SK-N-SH treated with all-trans-retinoic acid at 6 μM for 48 hours (cell line): Measurements from ENCODE around the gene IQSEC1.

Source experiments
- ATAC-seq: fragments of 200-7000 bp; cut with Tn5 transposase; 3 replicates; pipeline ENCODE4 v1.9.1; 2020; ENCODE audit warnings: mild to moderate bottlenecking, moderate library complexity
- BACH2 ChIP-seq: fragments of 250-450 bp; sonication (Bioruptor Pico); IDR thresholded peaks from 2 replicates; pipeline ENCODE4 v1.9.0; 2021; ENCODE audit warnings: mild to moderate bottlenecking, borderline replicate concordance
- CSDC2 ChIP-seq: fragments of 250-450 bp; sonication (Bioruptor Pico); IDR thresholded peaks from 2 replicates; pipeline ENCODE4 v1.5.0; 2020; ENCODE audit warnings: mild to moderate bottlenecking, moderate library complexity
- ESRRG ChIP-seq: fragments of 250-450 bp; sonication (Bioruptor Pico); IDR thresholded peaks from 2 replicates; pipeline ENCODE4 v1.6.1; 2021; ENCODE audit warnings: mild to moderate bottlenecking
- GLIS3 ChIP-seq: fragments of 250-450 bp; sonication (Bioruptor Pico); IDR thresholded peaks from 2 replicates; pipeline ENCODE4 v1.5.0; 2020; ENCODE audit warnings: mild to moderate bottlenecking, moderate library complexity
- ISL1 ChIP-seq: fragments of 250-450 bp; sonication (Bioruptor Pico); IDR thresholded peaks from 2 replicates; pipeline ENCODE4 v2.1.2; 2022; ENCODE audit warnings: mild to moderate bottlenecking, moderate library complexity
- OSR1 ChIP-seq: fragments of 250-450 bp; sonication (Bioruptor Pico); IDR thresholded peaks from 2 replicates; pipeline ENCODE4 v1.8.0; 2022; ENCODE audit warnings: moderate library complexity, mild to moderate bottlenecking, inconsistent platforms
- PPARA ChIP-seq: fragments of 250-450 bp; sonication (Bioruptor Pico); IDR thresholded peaks from 2 replicates; pipeline ENCODE4 v1.5.0; 2020; ENCODE audit warnings: mild to moderate bottlenecking, borderline replicate concordance
- RARB ChIP-seq: fragments of 250-450 bp; sonication (Bioruptor Pico); IDR thresholded peaks from 2 replicates; pipeline ENCODE4 v1.8.0; 2021; ENCODE audit warnings: mild to moderate bottlenecking, moderate library complexity
- TCF4 ChIP-seq: fragments of 250-450 bp; sonication (Bioruptor Pico); IDR thresholded peaks from 2 replicates; pipeline ENCODE4 v1.8.0; 2021; ENCODE audit warnings: mild to moderate bottlenecking, moderate library complexity, borderline replicate concordance
- TOX ChIP-seq: fragments of 250-450 bp; sonication (Bioruptor Pico); IDR thresholded peaks from 2 replicates; pipeline ENCODE4 v1.8.0; 2021; ENCODE audit warnings: mild to moderate bottlenecking, moderate library complexity, borderline replicate concordance
- ZC3H10 ChIP-seq: fragments of 250-450 bp; sonication (Bioruptor Pico); IDR thresholded peaks from 2 replicates; pipeline ENCODE4 v1.5.1; 2021; ENCODE audit warnings: mild to moderate bottlenecking, moderate library complexity
- ZFP3 ChIP-seq: fragments of 250-450 bp; sonication (Bioruptor Pico); IDR thresholded peaks from 2 replicates; pipeline ENCODE4 v1.5.0; 2020; ENCODE audit warnings: mild to moderate bottlenecking, moderate library complexity
- ZFP30 ChIP-seq: fragments of 450-650 bp; formaldehyde crosslinking; IDR thresholded peaks from 2 replicates; pipeline ENCODE4 v1.5.0; 2022; ENCODE audit warnings: mild to moderate bottlenecking, moderate library complexity
- ZNF70 ChIP-seq: fragments of 450-650 bp; formaldehyde crosslinking; IDR thresholded peaks from 2 replicates; pipeline ENCODE4 v1.5.0; 2020; ENCODE audit warnings: mild to moderate bottlenecking, moderate library complexity
- TF ChIP-seq, protein P1 (sequence below): fragments of 250-450 bp; sonication (Bioruptor Pico); IDR thresholded peaks from 2 replicates; pipeline ENCODE4 v1.5.0; 2020; ENCODE audit warnings: mild to moderate bottlenecking, moderate library complexity
- TF ChIP-seq, protein P2 (sequence below): fragments of 250-450 bp; sonication (Bioruptor Pico); IDR thresholded peaks from 2 replicates; pipeline ENCODE4 v1.8.0; 2020; ENCODE audit warnings: mild to moderate bottlenecking, moderate library complexity, borderline replicate concordance
- TF ChIP-seq, protein P3 (sequence below): fragments of 250-450 bp; sonication (Bioruptor Pico); IDR thresholded peaks from 2 replicates; pipeline ENCODE4 v1.8.0; 2021; ENCODE audit warnings: low read depth, mild to moderate bottlenecking, moderate library complexity, borderline replicate concordance
- TF ChIP-seq, protein P4 (sequence below): fragments of 250-450 bp; sonication (Bioruptor Pico); IDR thresholded peaks from 2 replicates; pipeline ENCODE4 v1.5.1; 2021; ENCODE audit warnings: mild to moderate bottlenecking, moderate library complexity

The IQSEC1 gene

DNA sequence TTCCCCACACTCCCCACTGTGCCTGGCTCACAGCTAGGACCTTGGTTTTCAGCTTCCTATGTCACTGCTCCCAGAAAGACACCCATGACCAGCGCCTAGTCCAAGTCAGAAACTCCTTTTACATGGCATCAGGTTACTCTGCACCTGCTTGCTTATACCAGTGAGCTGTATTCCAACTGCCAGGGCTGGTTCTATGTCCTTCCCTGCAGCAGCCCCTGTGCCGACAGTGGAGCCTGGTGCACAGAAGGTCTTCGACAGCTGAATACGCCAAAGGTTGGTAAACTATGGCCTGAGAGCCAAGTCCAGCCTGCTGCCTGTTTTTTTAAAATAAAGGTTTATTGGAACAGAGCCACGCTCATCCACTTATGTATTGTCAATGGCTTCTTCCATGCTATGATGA, 102.5 kb downstream of the IQSEC1 start:
- TF ChIP-seq TOX (CRISPR knock-in tag) (no peak), TCF4 (CRISPR knock-in tag) (no peak), PPARA (CRISPR knock-in tag) (no peak), ZFP3 (CRISPR knock-in tag) (no peak), ZFP30 (CRISPR knock-in tag) (no peak), ZNF70 (CRISPR knock-in tag) (no peak), ZC3H10 (no peak), GLIS3 (CRISPR knock-in tag) (no peak), CSDC2 (CRISPR knock-in tag) (no peak), RARB (no peak)
- TF ChIP-seq, protein P1, sequence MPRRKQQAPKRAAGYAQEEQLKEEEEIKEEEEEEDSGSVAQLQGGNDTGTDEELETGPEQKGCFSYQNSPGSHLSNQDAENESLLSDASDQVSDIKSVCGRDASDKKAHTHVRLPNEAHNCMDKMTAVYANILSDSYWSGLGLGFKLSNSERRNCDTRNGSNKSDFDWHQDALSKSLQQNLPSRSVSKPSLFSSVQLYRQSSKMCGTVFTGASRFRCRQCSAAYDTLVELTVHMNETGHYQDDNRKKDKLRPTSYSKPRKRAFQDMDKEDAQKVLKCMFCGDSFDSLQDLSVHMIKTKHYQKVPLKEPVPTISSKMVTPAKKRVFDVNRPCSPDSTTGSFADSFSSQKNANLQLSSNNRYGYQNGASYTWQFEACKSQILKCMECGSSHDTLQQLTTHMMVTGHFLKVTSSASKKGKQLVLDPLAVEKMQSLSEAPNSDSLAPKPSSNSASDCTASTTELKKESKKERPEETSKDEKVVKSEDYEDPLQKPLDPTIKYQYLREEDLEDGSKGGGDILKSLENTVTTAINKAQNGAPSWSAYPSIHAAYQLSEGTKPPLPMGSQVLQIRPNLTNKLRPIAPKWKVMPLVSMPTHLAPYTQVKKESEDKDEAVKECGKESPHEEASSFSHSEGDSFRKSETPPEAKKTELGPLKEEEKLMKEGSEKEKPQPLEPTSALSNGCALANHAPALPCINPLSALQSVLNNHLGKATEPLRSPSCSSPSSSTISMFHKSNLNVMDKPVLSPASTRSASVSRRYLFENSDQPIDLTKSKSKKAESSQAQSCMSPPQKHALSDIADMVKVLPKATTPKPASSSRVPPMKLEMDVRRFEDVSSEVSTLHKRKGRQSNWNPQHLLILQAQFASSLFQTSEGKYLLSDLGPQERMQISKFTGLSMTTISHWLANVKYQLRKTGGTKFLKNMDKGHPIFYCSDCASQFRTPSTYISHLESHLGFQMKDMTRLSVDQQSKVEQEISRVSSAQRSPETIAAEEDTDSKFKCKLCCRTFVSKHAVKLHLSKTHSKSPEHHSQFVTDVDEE (CRISPR knock-in tag): no peak
- no peak for ATAC-seq

DNA sequence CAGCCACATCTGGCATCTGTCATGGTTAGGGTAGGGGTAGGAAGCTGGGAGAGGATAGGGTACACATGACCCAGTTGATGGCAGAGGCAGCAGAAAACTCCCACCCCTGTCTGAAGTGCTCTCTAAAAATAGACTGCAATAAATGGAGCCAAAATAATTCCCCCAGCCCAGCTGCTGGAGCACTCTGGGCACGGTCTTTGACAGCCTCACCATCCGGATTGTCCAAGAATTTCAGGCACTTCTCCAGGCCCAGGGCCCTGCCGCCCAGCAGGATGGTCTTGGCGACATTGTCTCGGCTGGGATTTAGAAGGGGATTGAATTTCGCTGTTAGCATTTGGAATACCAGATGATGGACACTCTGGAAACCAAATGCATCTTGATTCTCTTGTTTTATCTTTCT, 103.7 kb downstream of the IQSEC1 start:
- TF ChIP-seq, protein P2, sequence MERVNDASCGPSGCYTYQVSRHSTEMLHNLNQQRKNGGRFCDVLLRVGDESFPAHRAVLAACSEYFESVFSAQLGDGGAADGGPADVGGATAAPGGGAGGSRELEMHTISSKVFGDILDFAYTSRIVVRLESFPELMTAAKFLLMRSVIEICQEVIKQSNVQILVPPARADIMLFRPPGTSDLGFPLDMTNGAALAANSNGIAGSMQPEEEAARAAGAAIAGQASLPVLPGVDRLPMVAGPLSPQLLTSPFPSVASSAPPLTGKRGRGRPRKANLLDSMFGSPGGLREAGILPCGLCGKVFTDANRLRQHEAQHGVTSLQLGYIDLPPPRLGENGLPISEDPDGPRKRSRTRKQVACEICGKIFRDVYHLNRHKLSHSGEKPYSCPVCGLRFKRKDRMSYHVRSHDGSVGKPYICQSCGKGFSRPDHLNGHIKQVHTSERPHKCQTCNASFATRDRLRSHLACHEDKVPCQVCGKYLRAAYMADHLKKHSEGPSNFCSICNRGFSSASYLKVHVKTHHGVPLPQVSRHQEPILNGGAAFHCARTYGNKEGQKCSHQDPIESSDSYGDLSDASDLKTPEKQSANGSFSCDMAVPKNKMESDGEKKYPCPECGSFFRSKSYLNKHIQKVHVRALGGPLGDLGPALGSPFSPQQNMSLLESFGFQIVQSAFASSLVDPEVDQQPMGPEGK (CRISPR knock-in tag): no peak
- no peak for TF ChIP-seq ZC3H10
- TF ChIP-seq ESRRG (CRISPR knock-in tag): no peak
- TF ChIP-seq TOX (CRISPR knock-in tag): no peak
- TF ChIP-seq PPARA (CRISPR knock-in tag): no peak
- no peak for TF ChIP-seq BACH2 (CRISPR knock-in tag)
- no peak for TF ChIP-seq OSR1
- TF ChIP-seq, protein P1 (CRISPR knock-in tag): no peak
- ATAC-seq: no peak

DNA sequence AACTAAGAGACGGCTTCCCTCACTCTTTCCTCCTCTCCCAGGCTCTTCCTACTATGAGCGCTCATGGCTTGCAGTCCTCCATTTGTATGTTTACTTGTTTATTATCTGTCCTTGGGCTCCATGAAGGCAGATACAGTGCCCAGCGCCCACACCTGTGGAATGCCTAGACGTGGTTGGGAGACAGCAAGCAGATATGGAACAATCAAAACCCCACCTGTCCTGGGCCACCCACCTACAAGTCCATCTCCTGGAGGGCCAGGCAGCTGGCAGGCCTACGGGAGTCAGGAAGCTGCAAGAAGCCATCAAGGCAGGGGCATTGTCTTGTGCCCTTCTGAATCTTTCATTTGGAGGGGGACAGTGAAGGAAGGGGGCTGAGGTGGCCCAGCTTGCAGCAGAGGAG, 104.7 kb downstream of the IQSEC1 start:
- TF ChIP-seq BACH2 (CRISPR knock-in tag) (no peak), PPARA (CRISPR knock-in tag) (no peak), ESRRG (CRISPR knock-in tag) (no peak), RARB (no peak), ZFP30 (CRISPR knock-in tag) (no peak), TCF4 (CRISPR knock-in tag) (no peak), CSDC2 (CRISPR knock-in tag) (no peak), ISL1 (CRISPR knock-in tag) (no peak), GLIS3 (CRISPR knock-in tag) (no peak)
- TF ChIP-seq, protein P3, sequence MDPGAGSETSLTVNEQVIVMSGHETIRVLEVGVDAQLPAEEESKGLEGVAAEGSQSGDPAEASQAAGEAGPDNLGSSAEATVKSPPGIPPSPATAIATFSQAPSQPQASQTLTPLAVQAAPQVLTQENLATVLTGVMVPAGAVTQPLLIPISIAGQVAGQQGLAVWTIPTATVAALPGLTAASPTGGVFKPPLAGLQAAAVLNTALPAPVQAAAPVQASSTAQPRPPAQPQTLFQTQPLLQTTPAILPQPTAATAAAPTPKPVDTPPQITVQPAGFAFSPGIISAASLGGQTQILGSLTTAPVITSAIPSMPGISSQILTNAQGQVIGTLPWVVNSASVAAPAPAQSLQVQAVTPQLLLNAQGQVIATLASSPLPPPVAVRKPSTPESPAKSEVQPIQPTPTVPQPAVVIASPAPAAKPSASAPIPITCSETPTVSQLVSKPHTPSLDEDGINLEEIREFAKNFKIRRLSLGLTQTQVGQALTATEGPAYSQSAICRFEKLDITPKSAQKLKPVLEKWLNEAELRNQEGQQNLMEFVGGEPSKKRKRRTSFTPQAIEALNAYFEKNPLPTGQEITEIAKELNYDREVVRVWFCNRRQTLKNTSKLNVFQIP: no peak
- TF ChIP-seq, protein P1 (CRISPR knock-in tag): no peak
- TF ChIP-seq, protein P2 (CRISPR knock-in tag): no peak
- TF ChIP-seq, protein P4, sequence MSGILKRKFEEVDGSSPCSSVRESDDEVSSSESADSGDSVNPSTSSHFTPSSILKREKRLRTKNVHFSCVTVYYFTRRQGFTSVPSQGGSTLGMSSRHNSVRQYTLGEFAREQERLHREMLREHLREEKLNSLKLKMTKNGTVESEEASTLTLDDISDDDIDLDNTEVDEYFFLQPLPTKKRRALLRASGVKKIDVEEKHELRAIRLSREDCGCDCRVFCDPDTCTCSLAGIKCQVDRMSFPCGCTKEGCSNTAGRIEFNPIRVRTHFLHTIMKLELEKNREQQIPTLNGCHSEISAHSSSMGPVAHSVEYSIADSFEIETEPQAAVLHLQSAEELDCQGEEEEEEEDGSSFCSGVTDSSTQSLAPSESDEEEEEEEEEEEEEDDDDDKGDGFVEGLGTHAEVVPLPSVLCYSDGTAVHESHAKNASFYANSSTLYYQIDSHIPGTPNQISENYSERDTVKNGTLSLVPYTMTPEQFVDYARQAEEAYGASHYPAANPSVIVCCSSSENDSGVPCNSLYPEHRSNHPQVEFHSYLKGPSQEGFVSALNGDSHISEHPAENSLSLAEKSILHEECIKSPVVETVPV (CRISPR knock-in tag): no peak
- TF ChIP-seq, all 23 proteins: peak for 0
- ATAC-seq: no peak
